HCT116 (cell line): ENCODE results near the gene ALK. TPM values are rescaled to one million over a fixed set of nuclear protein-coding genes. Genes with fewer than 3 reads are reported as not detected.

Source experiments
- ATAC-seq: fragments of 200-7000 bp; cut with Tn5 transposase; 2 replicates; pipeline ENCODE4 v1.9.1; 2020; ENCODE audit warnings: mild to moderate bottlenecking, moderate library complexity
- BruUV-seq: library from RNA; stranded (reverse); fragments of 400-500 nt; replicated peaks from 2 replicates; lab custom pipeline; 2021; lab: Mats Ljungman, UMichigan
- CTCF ChIA-PET: fragments of 300-600 bp; sonication (Branson Sonifier 250); formaldehyde crosslinking; loops from one replicate; lab custom pipeline; 2021; ENCODE audit warnings: antibody characterized with exemption; lab: Charles Lee
- POLR2A ChIA-PET: fragments of 300-600, 350-600 bp; sonication (Branson Sonifier 250); formaldehyde crosslinking; loops from one replicate; lab custom pipeline; 2021; ENCODE audit warnings: antibody characterized with exemption; lab: Charles Lee
- RAD21 ChIA-PET, 2 experiments: fragments of 300-600 bp; sonication (Branson Sonifier 250); formaldehyde crosslinking; loops; one replicate each; lab custom pipeline; 2023; ENCODE audit warnings: low total read pairs in 2 of 2; ENCODE audit not compliant: uncharacterized antibody in 2 of 2, unreplicated experiment in 2 of 2, low non-redundant PET in 1 of 2; lab: Charles Lee
- DNase-seq: peaks from one replicate; pipeline ENCODE4 v3.0.0-alpha.2; 2010; ENCODE audit warnings: low read depth, low spot score
- H2AFZ ChIP-seq: fragments of 200-600 bp; shearing (Covaris generic), sonication (generic); 2 replicates; pipeline ENCODE4 v1.6.1; 2017; ENCODE audit warnings: low read depth, mixed run types, mixed read lengths, antibody characterized with exemption, low read length; ENCODE audit not compliant: poor library complexity, severe bottlenecking
- H3K27ac ChIP-seq: 2 replicates; pipeline ENCODE4 v1.5.1; 2012; ENCODE audit warnings: low read depth, low read length
- H3K27me3 ChIP-seq: fragments of 200-600 bp; sonication (generic); 2 replicates; pipeline ENCODE4 v1.6.1; 2016; ENCODE audit warnings: mixed run types, low read length, mixed read lengths; ENCODE audit not compliant: insufficient read depth
- H3K36me3 ChIP-seq, 2 experiments: fragments of 200-500 bp in 1 of 2; fragments of 200-600 bp in 1 of 2; sonication (Bioruptor generic) in 1 of 2; sonication (generic) in 1 of 2; 2 replicates each; pipeline versions ENCODE4 v1.5.1 to v1.6.1; 2014 to 2016; ENCODE audit warnings: low read length in 2 of 2, inconsistent platforms in 1 of 2, mixed read lengths in 1 of 2, mixed run types in 1 of 2; ENCODE audit not compliant: insufficient read depth in 2 of 2, control insufficient read depth in 1 of 2
- H3K4me1 ChIP-seq, 2 experiments: fragments of 200-600 bp in 1 of 2; sonication (generic) in 1 of 2; 2 replicates each; pipeline versions ENCODE4 v1.5.1 to v1.6.1; 2012 to 2017; ENCODE audit warnings: low read length in 2 of 2, inconsistent platforms in 1 of 2, mild to moderate bottlenecking in 1 of 2, mixed read lengths in 1 of 2, mixed run types in 1 of 2, moderate library complexity in 1 of 2; ENCODE audit not compliant: insufficient read depth in 2 of 2, control insufficient read depth in 1 of 2
- H3K4me2 ChIP-seq: fragments of 200-600 bp; sonication (generic); 2 replicates; pipeline ENCODE4 v1.6.1; 2017; ENCODE audit warnings: mixed run types, low read length, mixed read lengths
- H3K4me3 ChIP-seq, 2 experiments: fragments of 200-600 bp in 1 of 2; sonication (generic) in 1 of 2; replicated peaks in 1 of 2; 2 replicates each; pipeline ENCODE4 v1.5.1; 2011 to 2016; ENCODE audit warnings: low read length in 2 of 2, control low read depth in 1 of 2, low read depth in 1 of 2, mild to moderate bottlenecking in 1 of 2, mixed read lengths in 1 of 2, mixed run types in 1 of 2
- H3K79me2 ChIP-seq: fragments of 200-600 bp; sonication (generic); 2 replicates; pipeline ENCODE4 v1.6.1; 2017; ENCODE audit warnings: mild to moderate bottlenecking, mixed run types, low read length, moderate library complexity, mixed read lengths; ENCODE audit not compliant: insufficient read depth
- H3K9ac ChIP-seq: fragments of 200-600 bp; sonication (generic); 2 replicates; pipeline ENCODE4 v1.6.1; 2016; ENCODE audit warnings: low read length, mixed read lengths
- H3K9me2 ChIP-seq: fragments of 200-600 bp; sonication (generic), shearing (Covaris generic); 2 replicates; pipeline ENCODE4 v1.6.1; 2017; ENCODE audit warnings: mixed run types, mild to moderate bottlenecking, moderate library complexity; ENCODE audit not compliant: insufficient read depth
- H3K9me3 ChIP-seq, 2 experiments: fragments of 200-500 bp in 1 of 2; fragments of 200-600 bp in 1 of 2; sonication (Bioruptor generic) in 1 of 2; sonication (generic) in 1 of 2; 2 replicates each; pipeline ENCODE4 v1.6.1; 2014 to 2017; ENCODE audit warnings: low read length in 2 of 2, mixed read lengths in 2 of 2, inconsistent platforms in 1 of 2, low read depth in 1 of 2, mild to moderate bottlenecking in 1 of 2, mixed run types in 1 of 2, moderate library complexity in 1 of 2; ENCODE audit not compliant: control insufficient read depth in 1 of 2, insufficient read depth in 1 of 2
- H4K20me1 ChIP-seq: fragments of 200-600 bp; sonication (generic), shearing (Covaris generic); 2 replicates; pipeline ENCODE4 v1.6.1; 2017; ENCODE audit warnings: mixed run types, mild to moderate bottlenecking, moderate library complexity; ENCODE audit not compliant: insufficient read depth
- ATF3 ChIP-seq: IDR thresholded peaks from 2 replicates; pipeline ENCODE4 v1.6.1; 2012
- CBX3 ChIP-seq: IDR thresholded peaks from 2 replicates; pipeline ENCODE4 v1.6.1; 2012; ENCODE audit warnings: low read depth
- CEBPB ChIP-seq: IDR thresholded peaks from 2 replicates; pipeline ENCODE4 v1.6.1; 2012; ENCODE audit warnings: low read depth
- EGR1 ChIP-seq: IDR thresholded peaks from 2 replicates; pipeline ENCODE4 v1.6.1; 2012; ENCODE audit warnings: low read depth
- ELF1 ChIP-seq: IDR thresholded peaks from 2 replicates; pipeline ENCODE4 v1.6.1; 2012; ENCODE audit warnings: low read depth, borderline replicate concordance
- EZH2phosphoT487 ChIP-seq: fragments of 200-600 bp; IDR thresholded peaks from 2 replicates; pipeline ENCODE4 v1.6.1; 2018; ENCODE audit warnings: antibody characterized with exemption, borderline replicate concordance
- MAX ChIP-seq: IDR thresholded peaks from 2 replicates; pipeline ENCODE4 v1.6.1; 2012
- POLR2A ChIP-seq: IDR thresholded peaks from 2 replicates; pipeline ENCODE4 v1.7.0; 2011; ENCODE audit warnings: borderline replicate concordance; ENCODE audit not compliant: insufficient read depth, insufficient read length; ENCODE audit errors: extremely low read depth
- POLR2AphosphoS5 ChIP-seq: IDR thresholded peaks from 2 replicates; pipeline ENCODE4 v1.6.1; 2011; ENCODE audit warnings: mild to moderate bottlenecking, low read depth, low read length, moderate library complexity
- RAD21 ChIP-seq: IDR thresholded peaks from 2 replicates; pipeline ENCODE4 v1.6.1; 2012; ENCODE audit warnings: low read depth, mild to moderate bottlenecking
- REST ChIP-seq: IDR thresholded peaks from 2 replicates; pipeline ENCODE4 v1.6.1; 2012; ENCODE audit warnings: low read depth
- SIN3A ChIP-seq: IDR thresholded peaks from 2 replicates; pipeline ENCODE4 v1.6.1; 2012; ENCODE audit warnings: low read depth
- SRF ChIP-seq: IDR thresholded peaks from 2 replicates; pipeline ENCODE4 v1.6.1; 2012; ENCODE audit warnings: low read depth
- TCF7L2 ChIP-seq: IDR thresholded peaks from 2 replicates; pipeline ENCODE4 v1.7.0; 2011; ENCODE audit warnings: borderline replicate concordance, inconsistent platforms; ENCODE audit not compliant: insufficient read depth, insufficient read length; ENCODE audit errors: extremely low read depth
- YY1 ChIP-seq: IDR thresholded peaks from 2 replicates; pipeline ENCODE4 v1.6.1; 2011; ENCODE audit warnings: low read length, low read depth, moderate library complexity, mild to moderate bottlenecking; ENCODE audit not compliant: insufficient replicate concordance; ENCODE audit errors: extremely low read depth
- ZBTB33 ChIP-seq: IDR thresholded peaks from 2 replicates; pipeline ENCODE4 v1.6.1; 2011; ENCODE audit warnings: mild to moderate bottlenecking, low read length, moderate library complexity; ENCODE audit not compliant: insufficient replicate concordance; ENCODE audit errors: extremely low read depth
- ZFX ChIP-seq: fragments of 450-650 bp; IDR thresholded peaks from 2 replicates; pipeline ENCODE4 v1.6.1; 2017
- ZNF274 ChIP-seq: fragments of 200-500 bp; sonication (Bioruptor generic); IDR thresholded peaks from 2 replicates; pipeline ENCODE4 v1.6.1; 2014; ENCODE audit warnings: mild to moderate bottlenecking, low read depth, low read length, inconsistent platforms
- intact Hi-C: fragments of 100-400 bp; cut with micrococcal nuclease; formaldehyde crosslinking; loops from 2 replicates; pipeline ENCODE4 v1.10.0; 2022
- total RNA-seq: library from RNA; stranded (reverse); gene quantifications from one replicate; pipeline ENCODE4 v1.2.1, GENCODE V29; 2021; ENCODE audit not compliant: unreplicated experiment
- TF ChIP-seq, protein P1 (sequence below), 3 experiments: fragments of 200-600 bp in 1 of 3; sonication (generic) in 1 of 3; IDR thresholded peaks in 2 of 3; conservative IDR thresholded peaks in 1 of 3; 2 replicates each; pipeline ENCODE4 v1.5.1; 2012 to 2017; ENCODE audit warnings: low read depth in 2 of 3, low read length in 2 of 3, antibody characterized with exemption in 1 of 3, borderline replicate concordance in 1 of 3, control low read depth in 1 of 3, mild to moderate bottlenecking in 1 of 3, mixed read lengths in 1 of 3, mixed run types in 1 of 3, moderate library complexity in 1 of 3; ENCODE audit not compliant: insufficient read depth in 1 of 3

ALK gene
- total RNA-seq, 1 experiment from 2014 or later, result not detected

DNA sequence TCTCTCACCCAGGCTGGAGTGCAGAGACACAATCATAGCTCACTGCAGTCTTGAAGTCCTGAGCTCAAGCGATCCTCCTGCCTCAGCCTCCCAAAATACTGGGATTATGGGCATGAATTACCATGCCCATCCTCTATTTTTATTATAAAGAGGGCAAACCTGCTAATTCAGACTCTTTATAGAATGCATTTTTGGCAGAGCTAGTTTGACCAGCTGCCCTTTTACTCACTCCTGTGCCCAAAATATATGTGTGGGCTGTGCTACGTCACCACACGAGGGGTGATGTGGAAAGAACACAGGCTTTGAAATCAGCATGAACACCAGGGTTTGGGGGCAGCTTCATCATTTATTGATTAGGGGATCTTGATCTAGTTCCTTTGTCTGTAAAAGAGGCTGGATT lies 668.4 kb downstream of the ALK start:
- H3K36me3 ChIP-seq, result no peaks in the 10 kb centered on the region
- no peak overlapping the region for H3K4me2 ChIP-seq
- no TSS peak for BruUV-seq
- H3K9ac ChIP-seq, result no peak overlapping the region
- POLR2A ChIA-PET, result no interaction called here
- H3K9me2 ChIP-seq, result no peaks in the 10 kb centered on the region
- DNase-seq (no peak), ATAC-seq (no peak)
- intact Hi-C loops, result no loop called here
- H3K4me3 ChIP-seq, result no peak overlapping the region
- no peak for TF ChIP-seq YY1
- no peak for TF ChIP-seq POLR2A
- no peak for TF ChIP-seq SRF
- no peak for TF ChIP-seq EZH2phosphoT487
- TF ChIP-seq CEBPB, result no peak
- TF ChIP-seq EGR1, result no peak
- TF ChIP-seq ZFX, result no peak
- TF ChIP-seq ZBTB33, result no peak
- TF ChIP-seq SIN3A, result no peak
- TF ChIP-seq CBX3, result no peak
- TF ChIP-seq ELF1, result no peak
- no peak for TF ChIP-seq REST
- no peak for TF ChIP-seq POLR2AphosphoS5
- no peak for TF ChIP-seq RAD21
- TF ChIP-seq MAX, result no peak
- TF ChIP-seq ATF3, result no peak
- TF ChIP-seq, protein P1, sequence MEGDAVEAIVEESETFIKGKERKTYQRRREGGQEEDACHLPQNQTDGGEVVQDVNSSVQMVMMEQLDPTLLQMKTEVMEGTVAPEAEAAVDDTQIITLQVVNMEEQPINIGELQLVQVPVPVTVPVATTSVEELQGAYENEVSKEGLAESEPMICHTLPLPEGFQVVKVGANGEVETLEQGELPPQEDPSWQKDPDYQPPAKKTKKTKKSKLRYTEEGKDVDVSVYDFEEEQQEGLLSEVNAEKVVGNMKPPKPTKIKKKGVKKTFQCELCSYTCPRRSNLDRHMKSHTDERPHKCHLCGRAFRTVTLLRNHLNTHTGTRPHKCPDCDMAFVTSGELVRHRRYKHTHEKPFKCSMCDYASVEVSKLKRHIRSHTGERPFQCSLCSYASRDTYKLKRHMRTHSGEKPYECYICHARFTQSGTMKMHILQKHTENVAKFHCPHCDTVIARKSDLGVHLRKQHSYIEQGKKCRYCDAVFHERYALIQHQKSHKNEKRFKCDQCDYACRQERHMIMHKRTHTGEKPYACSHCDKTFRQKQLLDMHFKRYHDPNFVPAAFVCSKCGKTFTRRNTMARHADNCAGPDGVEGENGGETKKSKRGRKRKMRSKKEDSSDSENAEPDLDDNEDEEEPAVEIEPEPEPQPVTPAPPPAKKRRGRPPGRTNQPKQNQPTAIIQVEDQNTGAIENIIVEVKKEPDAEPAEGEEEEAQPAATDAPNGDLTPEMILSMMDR (IDR thresholded peaks at IDR 0.05 in 2 of 3, conservative IDR thresholded peaks at IDR 0.05 in 1 of 3; ENCODE audit: borderline replicate concordance in 1 of 3, insufficient read depth in 1 of 3, low read depth in 2 of 3, low read length in 2 of 3), result no peak
- TF ChIP-seq TCF7L2, result no peak
- TF ChIP-seq ZNF274, result no peak
- no peaks in the 10 kb centered on the region for H3K4me1 ChIP-seq
- H2AFZ ChIP-seq, result no peak overlapping the region
- H3K27ac ChIP-seq, result no peak overlapping the region
- H3K9me3 ChIP-seq, result no peaks in the 10 kb centered on the region
- no peaks in the 10 kb centered on the region for H3K79me2 ChIP-seq
- CTCF ChIA-PET, result no interaction called here
- RAD21 ChIA-PET, result no interaction called here
- H3K27me3 ChIP-seq, result peaks cover 11% of the 10 kb centered on the region; the same call in 1 of the 2 replicates
- H4K20me1 ChIP-seq, result no peaks in the 10 kb centered on the region
